ENCODE measurements around the gene LRP8.

The LRP8 gene

GRCh38 chr1:53369761-53370160 lies 41.9 kb upstream of the LRP8 start:
- Histone ChIP-seq H3K4me3 (no peak overlapping the region), H3K9me3 (no peaks in the 10 kb centered on the region), H3K27me3 (peaks cover 0 to 21% of the 10 kb centered on the region in 2 donors), H3K36me3 (no peaks in the 10 kb centered on the region), H3K4me1 (no peaks in the 10 kb centered on the region), H3K27ac (no peak overlapping the region)
- no peak for TF ChIP-seq CTCF (IDR thresholded peaks at IDR 0.05)
- DNase-seq: peak; percentile 14 to 27
- intact Hi-C loops (cut with DNase I; ENCODE audit: low total_unique reads): no loop called here

GRCh38 chr1:53369034-53369750 lies 41.3 kb upstream of the LRP8 start:
- H3K27me3 ChIP-seq: peaks cover 0 to 21% of the 10 kb centered on the region in 2 donors
- H3K36me3 ChIP-seq: no peaks in the 10 kb centered on the region
- DNase-seq: peak; percentile 7 to 33

GRCh38 chr1:53368314-53369033 lies 40.6 kb upstream of the LRP8 start:
- no peak overlapping the region for H3K27ac ChIP-seq
- DNase-seq: peak; percentile 21 to 58

More at GRCh38 chr1:53369034-53369750, 41.3 kb upstream of the LRP8 start:
- H3K4me3 ChIP-seq: no peak overlapping the region
- no peak for TF ChIP-seq CTCF (IDR thresholded peaks at IDR 0.05)
- intact Hi-C loops (cut with DNase I; ENCODE audit: low total_unique reads): no loop called here
- no peaks in the 10 kb centered on the region for H3K4me1 ChIP-seq
- H3K9me3 ChIP-seq: no peaks in the 10 kb centered on the region
- H3K27ac ChIP-seq: no peak overlapping the region

DNA sequence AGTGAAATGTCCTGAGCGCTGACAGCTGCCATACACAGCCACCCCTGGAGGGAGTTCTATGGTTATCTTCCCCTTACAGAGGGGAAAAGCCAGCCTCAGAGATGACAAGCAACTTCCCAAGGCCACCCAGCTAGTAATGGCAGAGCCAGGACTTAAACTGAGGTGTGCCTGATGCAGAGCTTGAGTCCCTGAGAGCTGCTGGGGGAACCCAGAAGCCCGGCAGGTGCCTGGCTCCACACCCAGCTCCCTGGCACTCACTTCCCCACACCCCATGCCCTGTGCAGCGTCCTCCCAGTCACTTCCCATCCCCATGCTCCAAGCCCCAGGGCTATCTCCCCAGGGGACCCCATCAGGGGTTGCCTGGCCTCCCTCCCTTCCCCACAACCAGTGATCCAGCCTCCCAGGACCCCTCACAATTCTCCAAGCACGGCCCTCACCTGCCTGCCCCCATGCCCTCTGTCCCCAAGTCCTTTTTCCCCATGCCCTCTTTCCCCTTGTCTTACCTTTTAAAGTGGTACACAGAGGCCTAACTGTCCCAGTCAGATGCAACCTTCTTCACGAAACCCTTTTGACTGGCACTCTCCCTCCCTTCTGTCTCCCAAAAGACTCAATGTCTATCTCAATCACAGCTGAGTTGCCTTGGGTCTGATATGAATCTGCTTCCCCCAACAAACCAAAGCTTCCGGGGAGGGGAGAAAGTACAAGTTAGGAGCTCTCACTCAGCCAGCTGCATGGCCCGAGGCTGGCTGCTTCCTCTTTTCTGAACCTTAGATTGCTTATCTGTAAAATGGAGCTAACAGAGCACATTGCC lies 39.8 kb upstream of the LRP8 start:
- Histone ChIP-seq H3K36me3 (no peaks in the 10 kb centered on the region), H3K9me3 (no peaks in the 10 kb centered on the region), H3K27ac (no peak overlapping the region), H3K27me3 (peaks cover 0 to 23% of the 10 kb centered on the region in 2 donors), H3K4me1 (no peaks in the 10 kb centered on the region), H3K4me3 (no peak overlapping the region)
- intact Hi-C loops (cut with DNase I; ENCODE audit: low total_unique reads): no loop called here
- TF ChIP-seq CTCF (IDR thresholded peaks at IDR 0.05): no peak
- peak; percentile 30 to 59 for DNase-seq

More at GRCh38 chr1:53368314-53369033, 40.6 kb upstream of the LRP8 start:
- Histone ChIP-seq H3K4me3 (no peak overlapping the region), H3K36me3 (no peaks in the 10 kb centered on the region), H3K27me3 (peaks cover 0 to 21% of the 10 kb centered on the region in 2 donors), H3K4me1 (no peaks in the 10 kb centered on the region), H3K9me3 (no peaks in the 10 kb centered on the region)
- no peak for TF ChIP-seq CTCF (IDR thresholded peaks at IDR 0.05)
- intact Hi-C loops (cut with DNase I; ENCODE audit: low total_unique reads): no loop called here

GRCh38 chr1:53366901-53367502 lies 39.1 kb upstream of the LRP8 start:
- TF ChIP-seq CTCF (IDR thresholded peaks at IDR 0.05): no peak
- peak; percentile 10 to 44 for DNase-seq
- intact Hi-C loops (cut with DNase I; ENCODE audit: low total_unique reads): no loop called here

More at GRCh38 chr1:53366901-53367502, 39.1 kb upstream of the LRP8 start:
- Histone ChIP-seq H3K9me3 (no peaks in the 10 kb centered on the region), H3K36me3 (no peaks in the 10 kb centered on the region), H3K4me1 (no peaks in the 10 kb centered on the region), H3K4me3 (no peak overlapping the region), H3K27me3 (peaks cover 0 to 23% of the 10 kb centered on the region in 2 donors), H3K27ac (no peak overlapping the region)

Data from tibial artery (tissue), 4 donors.